ENCODE results near the gene DNAJC10. TPM values are rescaled to one million over a fixed set of nuclear protein-coding genes. Genes with fewer than 3 reads are reported as not detected.

The DNAJC10 gene
- total RNA-seq, 2 experiments from 2014 or later: 40.8 to 41.5 TPM

- no peak overlapping the region for H3K27ac Mint-ChIP-seq
- intact Hi-C loops (cut with micrococcal nuclease): no loop called here
- CTCF ChIA-PET: no interaction called here
- no peak for DNase-seq
- H3K4me3 Mint-ChIP-seq: no peak overlapping the region
- H3K4me1 Mint-ChIP-seq (ENCODE audit: low read depth): no peaks in the 10 kb centered on the region
- H3K36me3 Mint-ChIP-seq (ENCODE audit: low read depth): no peaks in the 10 kb centered on the region
- peaks cover 21% of the 10 kb centered on the region for H3K27me3 Mint-ChIP-seq (ENCODE audit: low read depth)
- no peaks in the 10 kb centered on the region for H3K9me3 Mint-ChIP-seq
Measured at GRCh38 chr2:182807319-182807718, 91.3 kb downstream of the DNAJC10 start.

- no peak overlapping the region for H3K4me3 Mint-ChIP-seq
- no peak for DNase-seq
- peaks cover 10% of the 10 kb centered on the region for H3K27me3 Mint-ChIP-seq (ENCODE audit: low read depth)
- CTCF ChIA-PET: no interaction called here
- no peak overlapping the region for H3K27ac Mint-ChIP-seq
- intact Hi-C loops (cut with micrococcal nuclease): no loop called here
- no peaks in the 10 kb centered on the region for H3K4me1 Mint-ChIP-seq (ENCODE audit: low read depth)
- no peaks in the 10 kb centered on the region for H3K9me3 Mint-ChIP-seq
- no peaks in the 10 kb centered on the region for H3K36me3 Mint-ChIP-seq (ENCODE audit: low read depth)
Measured at GRCh38 chr2:182810087-182810486, 94.0 kb downstream of the DNAJC10 start.

- Mint-ChIP-seq H3K36me3 (ENCODE audit: low read depth) (no peaks in the 10 kb centered on the region), H3K4me1 (ENCODE audit: low read depth) (no peaks in the 10 kb centered on the region), H3K9me3 (no peaks in the 10 kb centered on the region), H3K27ac (no peak overlapping the region), H3K4me3 (no peak overlapping the region), H3K27me3 (ENCODE audit: low read depth) (peaks cover 7% of the 10 kb centered on the region)
- CTCF ChIA-PET: no interaction called here
- DNase-seq: no peak
- intact Hi-C loops (cut with micrococcal nuclease): no loop called here
Measured at GRCh38 chr2:182814380-182814779, 98.3 kb downstream of the DNAJC10 start.

- Mint-ChIP-seq H3K27ac (no peak overlapping the region), H3K9me3 (no peaks in the 10 kb centered on the region), H3K36me3 (ENCODE audit: low read depth) (no peaks in the 10 kb centered on the region), H3K4me1 (ENCODE audit: low read depth) (no peaks in the 10 kb centered on the region), H3K4me3 (no peak overlapping the region), H3K27me3 (ENCODE audit: low read depth) (peaks cover 7% of the 10 kb centered on the region)
- DNase-seq: no peak
- CTCF ChIA-PET: no interaction called here
- intact Hi-C loops (cut with micrococcal nuclease): no loop called here
Measured at GRCh38 chr2:182814804-182815203, 98.7 kb downstream of the DNAJC10 start.

GRCh38 chr2:182816866-182817265, 100.8 kb downstream of the DNAJC10 start:
- H3K4me1 Mint-ChIP-seq (ENCODE audit: low read depth): no peaks in the 10 kb centered on the region
- DNase-seq: no peak
- H3K27ac Mint-ChIP-seq: no peak overlapping the region
- no peaks in the 10 kb centered on the region for H3K36me3 Mint-ChIP-seq (ENCODE audit: low read depth)
- intact Hi-C loops (cut with micrococcal nuclease): no loop called here
- CTCF ChIA-PET: no interaction called here
- peaks cover 2% of the 10 kb centered on the region for H3K27me3 Mint-ChIP-seq (ENCODE audit: low read depth)
- no peak overlapping the region for H3K4me3 Mint-ChIP-seq
- H3K9me3 Mint-ChIP-seq: no peaks in the 10 kb centered on the region

GRCh38 chr2:182817558-182817957, 101.5 kb downstream of the DNAJC10 start:
- H3K36me3 Mint-ChIP-seq (ENCODE audit: low read depth): no peaks in the 10 kb centered on the region
- no peak overlapping the region for H3K4me3 Mint-ChIP-seq
- no peaks in the 10 kb centered on the region for H3K4me1 Mint-ChIP-seq (ENCODE audit: low read depth)
- peaks cover 2% of the 10 kb centered on the region for H3K27me3 Mint-ChIP-seq (ENCODE audit: low read depth)
- H3K27ac Mint-ChIP-seq: no peak overlapping the region
- no peaks in the 10 kb centered on the region for H3K9me3 Mint-ChIP-seq
- DNase-seq: no peak
- intact Hi-C loops (cut with micrococcal nuclease): no loop called here
- CTCF ChIA-PET: no interaction called here

GRCh38 chr2:182818501-182818900, 102.4 kb downstream of the DNAJC10 start:
- intact Hi-C loops (cut with micrococcal nuclease): no loop called here
- Mint-ChIP-seq H3K27me3 (ENCODE audit: low read depth) (peaks cover 2% of the 10 kb centered on the region), H3K36me3 (ENCODE audit: low read depth) (no peaks in the 10 kb centered on the region), H3K4me3 (no peak overlapping the region), H3K4me1 (ENCODE audit: low read depth) (no peaks in the 10 kb centered on the region), H3K27ac (no peak overlapping the region), H3K9me3 (no peaks in the 10 kb centered on the region)
- DNase-seq: no peak
- CTCF ChIA-PET: no interaction called here

GRCh38 chr2:182818925-182819324, 102.9 kb downstream of the DNAJC10 start:
- H3K4me1 Mint-ChIP-seq (ENCODE audit: low read depth): no peaks in the 10 kb centered on the region
- H3K27ac Mint-ChIP-seq: no peak overlapping the region
- no peaks in the 10 kb centered on the region for H3K36me3 Mint-ChIP-seq (ENCODE audit: low read depth)
- H3K4me3 Mint-ChIP-seq: no peak overlapping the region
- no peaks in the 10 kb centered on the region for H3K9me3 Mint-ChIP-seq
- peaks cover 2% of the 10 kb centered on the region for H3K27me3 Mint-ChIP-seq (ENCODE audit: low read depth)
- CTCF ChIA-PET: no interaction called here
- intact Hi-C loops (cut with micrococcal nuclease): no loop called here
- no peak for DNase-seq

- CTCF ChIA-PET: no interaction called here
- intact Hi-C loops (cut with micrococcal nuclease): no loop called here
- DNase-seq: no peak
- Mint-ChIP-seq H3K4me3 (no peak overlapping the region), H3K4me1 (ENCODE audit: low read depth) (no peaks in the 10 kb centered on the region), H3K27me3 (ENCODE audit: low read depth) (peaks cover 2% of the 10 kb centered on the region), H3K27ac (no peak overlapping the region), H3K9me3 (no peaks in the 10 kb centered on the region), H3K36me3 (ENCODE audit: low read depth) (no peaks in the 10 kb centered on the region)
Measured at GRCh38 chr2:182819412-182819811, 103.4 kb downstream of the DNAJC10 start.

GRCh38 chr2:182821182-182821581, 105.1 kb downstream of the DNAJC10 start:
- Mint-ChIP-seq H3K4me1 (ENCODE audit: low read depth) (no peaks in the 10 kb centered on the region), H3K27ac (no peak overlapping the region), H3K4me3 (no peak overlapping the region), H3K9me3 (no peaks in the 10 kb centered on the region), H3K27me3 (ENCODE audit: low read depth) (no peaks in the 10 kb centered on the region), H3K36me3 (ENCODE audit: low read depth) (no peaks in the 10 kb centered on the region)
- intact Hi-C loops (cut with micrococcal nuclease): no loop called here
- no peak for DNase-seq
- CTCF ChIA-PET: interaction anchor here (0.6 kb wide), 1 partner anchor 42 kb away, joined by 3 read pairs; no protein-coding TSS in a partner anchor

GRCh38 chr2:182822733-182823132, 106.7 kb downstream of the DNAJC10 start:
- H3K9me3 Mint-ChIP-seq: no peaks in the 10 kb centered on the region
- H3K27ac Mint-ChIP-seq: no peak overlapping the region
- CTCF ChIA-PET: no interaction called here
- no peak overlapping the region for H3K4me3 Mint-ChIP-seq
- no peaks in the 10 kb centered on the region for H3K27me3 Mint-ChIP-seq (ENCODE audit: low read depth)
- H3K4me1 Mint-ChIP-seq (ENCODE audit: low read depth): no peaks in the 10 kb centered on the region
- no peak for DNase-seq
- no peaks in the 10 kb centered on the region for H3K36me3 Mint-ChIP-seq (ENCODE audit: low read depth)
- intact Hi-C loops (cut with micrococcal nuclease): no loop called here

GRCh38 chr2:182824056-182824766, 108.2 kb downstream of the DNAJC10 start:
- Mint-ChIP-seq H3K36me3 (ENCODE audit: low read depth) (no peaks in the 10 kb centered on the region), H3K4me1 (ENCODE audit: low read depth) (no peaks in the 10 kb centered on the region), H3K9me3 (no peaks in the 10 kb centered on the region), H3K4me3 (no peak overlapping the region), H3K27me3 (ENCODE audit: low read depth) (no peaks in the 10 kb centered on the region), H3K27ac (no peak overlapping the region)
- CTCF ChIA-PET: interaction anchor here (0.7 kb wide), 1 partner anchor 59 kb away, joined by 3 read pairs; no protein-coding TSS in a partner anchor
- intact Hi-C loops (cut with micrococcal nuclease): no loop called here
- no peak for DNase-seq

- H3K27ac Mint-ChIP-seq: no peak overlapping the region
- H3K36me3 Mint-ChIP-seq (ENCODE audit: low read depth): no peaks in the 10 kb centered on the region
- CTCF ChIA-PET: no interaction called here
- no peaks in the 10 kb centered on the region for H3K9me3 Mint-ChIP-seq
- intact Hi-C loops (cut with micrococcal nuclease): no loop called here
- no peaks in the 10 kb centered on the region for H3K4me1 Mint-ChIP-seq (ENCODE audit: low read depth)
- no peak for DNase-seq
- H3K4me3 Mint-ChIP-seq: no peak overlapping the region
- H3K27me3 Mint-ChIP-seq (ENCODE audit: low read depth): peaks cover 5% of the 10 kb centered on the region
Measured at GRCh38 chr2:182824767-182825158, 108.7 kb downstream of the DNAJC10 start.

Measured in activated naive CD4-positive, alpha-beta T cell treated with anti-CD3 and anti-CD28 coated beads for 36 hours (primary cell).